PFSK-1 (cell line): ENCODE results near the gene SHC2.

Source experiments
- POLR2AphosphoS5 ChIP-seq: IDR thresholded peaks from 2 replicates; pipeline ENCODE4 v1.6.1; 2012; ENCODE audit warnings: low read depth, mild to moderate bottlenecking, control low read depth, low read length, moderate library complexity
- REST ChIP-seq, 2 experiments: IDR thresholded peaks; 2 replicates each; pipeline versions ENCODE4 v1.6.1 to v1.8.0; 2011 to 2012; ENCODE audit warnings: low read depth in 2 of 2, low read length in 2 of 2, control low read depth in 1 of 2, inconsistent platforms in 1 of 2, mild to moderate bottlenecking in 1 of 2, moderate library complexity in 1 of 2; ENCODE audit not compliant: insufficient read depth in 1 of 2
- SIN3A ChIP-seq: IDR thresholded peaks from 2 replicates; pipeline ENCODE4 v1.6.1; 2012; ENCODE audit warnings: mild to moderate bottlenecking, low read length, moderate library complexity, borderline replicate concordance; ENCODE audit not compliant: insufficient read depth

DNA sequence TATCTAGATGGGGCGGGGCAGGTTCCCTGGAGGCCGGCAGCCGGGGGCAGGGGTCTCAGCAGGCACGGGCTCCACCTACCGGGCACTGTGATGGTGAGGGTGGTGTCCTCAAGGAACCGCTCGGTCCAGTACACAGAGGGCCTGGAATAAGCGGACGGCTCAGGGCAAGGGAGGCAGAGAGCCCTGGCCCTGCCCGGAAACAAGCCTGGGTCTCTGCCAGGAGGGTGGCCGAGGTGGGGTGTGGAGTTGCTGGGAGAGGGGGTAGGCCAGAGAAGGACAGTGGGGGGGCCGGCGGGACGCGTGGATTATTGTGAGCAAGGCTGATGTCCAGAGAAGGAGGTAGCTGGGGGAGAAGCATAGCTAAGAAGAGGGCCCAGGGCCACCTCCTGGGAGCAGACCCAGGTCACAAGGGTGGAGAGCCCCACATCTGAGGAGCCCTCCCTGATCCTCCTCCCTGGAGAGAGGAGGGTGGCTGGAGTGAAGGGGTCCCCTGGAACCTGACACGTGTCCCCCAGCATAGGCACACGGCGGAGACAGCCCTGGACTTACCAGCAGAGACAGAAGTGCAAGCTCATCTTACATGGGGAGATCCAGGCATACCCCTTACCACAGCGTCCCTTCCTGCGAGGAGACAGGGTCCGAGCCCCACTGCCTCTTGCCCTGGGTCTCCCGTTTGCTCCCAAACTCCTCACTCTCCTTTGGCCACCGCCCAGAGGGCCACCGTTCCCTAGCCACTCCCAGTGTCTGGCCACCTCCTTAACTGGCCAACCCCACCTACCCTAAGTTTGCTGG lies 87.2 kb downstream of the SHC2 start:
- TF ChIP-seq SIN3A (no peak), REST (IDR thresholded peaks at IDR 0.05; ENCODE audit: insufficient read depth in 1 of 2, low read depth in 2 of 2, low read length in 2 of 2) (no peak), POLR2AphosphoS5 (no peak)
